AG08396 (cell line): Measurements from ENCODE around the gene GAB4.
"Not testable (repeated sequence)": the region's sequence is repeated elsewhere in the genome, so short reads cannot be mapped to it uniquely, and the experiment has no call there.

Source experiments
- DNase-seq: peaks from one replicate; pipeline ENCODE4 v3.0.0; 2012; ENCODE audit warnings: low spot score, mixed read lengths

Gene GAB4

DNA sequence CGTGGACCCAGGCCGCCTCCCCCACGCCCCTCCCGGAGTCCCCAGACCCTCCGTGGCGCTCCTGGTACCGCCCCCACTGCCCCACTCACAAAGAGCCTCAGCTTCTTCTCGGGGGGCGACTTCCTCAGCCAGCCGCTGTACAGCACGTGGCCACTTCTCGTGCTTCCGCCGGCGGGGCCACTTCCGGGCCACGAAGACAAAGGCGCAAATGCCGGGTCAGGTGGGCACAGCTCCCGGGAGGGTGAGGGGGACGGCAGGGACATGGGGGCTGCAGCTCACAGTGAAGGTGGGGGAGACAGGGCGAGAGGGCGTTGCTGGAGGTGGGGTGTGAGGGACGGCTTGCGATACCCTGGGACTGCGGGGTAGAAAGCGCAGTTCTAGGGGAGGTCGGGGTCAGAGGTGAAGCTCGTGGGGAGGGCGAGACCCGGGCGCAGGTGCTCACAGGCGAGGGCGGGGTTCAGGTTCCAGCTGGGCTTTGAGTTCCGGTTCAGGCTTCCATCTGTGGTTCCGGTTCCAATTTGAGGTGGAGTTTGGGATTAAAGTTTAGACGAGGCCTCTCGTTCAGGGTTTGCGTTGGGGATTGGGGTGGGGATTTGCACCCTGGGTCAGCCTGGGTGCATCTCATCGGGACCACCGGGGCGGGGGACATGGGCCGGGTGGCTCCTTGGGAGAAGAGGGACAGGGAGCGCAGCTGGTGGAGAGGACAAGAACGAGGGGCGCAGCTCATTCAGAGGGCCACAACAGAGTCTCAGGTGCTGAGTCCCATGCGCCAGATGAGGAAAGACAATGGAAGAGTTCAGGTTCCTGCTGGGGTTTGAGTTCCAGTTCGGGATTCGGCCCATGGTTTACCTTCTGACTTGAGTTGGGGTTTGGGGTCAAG is at the start of gene GAB4:
TSS of gene GAB4 (minus strand) at position 371 of the 880 bp plus-strand sequence. CDS start at position 263, 108 bp downstream.
- no peak for DNase-seq

DNA sequence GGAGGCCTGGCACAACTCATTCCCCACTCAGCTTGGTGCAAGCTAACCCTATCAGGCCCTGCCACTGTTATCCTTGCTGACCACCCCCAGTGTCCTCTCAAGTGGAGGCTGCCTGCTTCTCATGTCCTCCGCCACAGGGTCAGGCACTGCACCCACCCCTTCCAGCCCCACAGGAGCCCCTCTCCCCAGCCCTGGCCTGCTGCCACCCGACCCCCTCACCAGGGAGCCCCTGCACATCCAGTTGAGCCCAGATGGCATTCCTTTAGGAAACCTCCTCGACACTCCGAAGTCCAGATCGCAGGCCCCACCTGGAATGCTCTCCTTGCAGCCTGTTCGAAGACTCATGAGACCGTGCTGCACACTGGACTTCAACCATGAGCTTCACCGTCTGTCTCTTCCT is 48.8 kb upstream of the GAB4 start:
- no peak for DNase-seq

GRCh38 chr22:17056058-17056457 is 48.0 kb upstream of the GAB4 start:
- DNase-seq = no peak

DNA sequence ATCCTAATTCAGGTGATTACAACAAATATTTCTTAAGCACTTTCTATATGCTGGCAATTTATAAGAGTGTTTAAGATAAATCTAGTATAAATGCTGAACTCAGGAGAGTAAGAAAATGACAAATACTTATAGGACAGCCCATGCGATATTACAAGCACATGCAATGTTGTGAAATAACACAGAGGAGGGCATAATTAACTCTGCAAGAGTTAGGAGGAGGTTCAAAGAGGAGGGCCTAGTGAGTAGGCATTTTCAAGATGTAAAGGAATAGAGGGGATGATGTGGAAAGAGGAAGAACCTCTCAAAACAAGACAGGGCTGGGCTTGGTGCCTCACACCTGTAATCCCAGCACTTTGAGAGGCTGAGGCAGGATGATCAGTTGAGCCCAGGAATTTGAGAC is 39.6 kb upstream of the GAB4 start:
- DNase-seq = no peak

GRCh38 chr22:17046566-17047348 is 38.7 kb upstream of the GAB4 start:
- DNase-seq = no peak

DNA sequence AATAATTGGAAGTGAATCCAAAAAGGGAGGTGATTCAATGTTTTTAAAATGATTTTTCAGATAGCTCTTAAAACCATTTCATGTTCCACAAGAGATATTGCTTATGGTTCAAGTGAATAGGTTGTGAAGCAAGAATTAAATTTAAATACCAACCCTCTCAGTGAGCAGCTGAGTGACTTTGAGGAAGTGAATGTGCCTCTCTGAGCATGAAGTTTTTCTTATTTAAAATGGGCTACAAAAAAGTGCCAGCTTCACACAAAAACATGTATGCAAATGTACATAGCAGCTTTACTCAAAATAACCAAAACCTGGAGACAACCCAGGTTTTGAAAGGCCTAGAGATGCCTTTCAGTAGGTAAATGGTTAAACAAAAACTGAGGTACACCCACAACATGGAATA is 35.5 kb upstream of the GAB4 start:
- DNase-seq = no peak

DNA sequence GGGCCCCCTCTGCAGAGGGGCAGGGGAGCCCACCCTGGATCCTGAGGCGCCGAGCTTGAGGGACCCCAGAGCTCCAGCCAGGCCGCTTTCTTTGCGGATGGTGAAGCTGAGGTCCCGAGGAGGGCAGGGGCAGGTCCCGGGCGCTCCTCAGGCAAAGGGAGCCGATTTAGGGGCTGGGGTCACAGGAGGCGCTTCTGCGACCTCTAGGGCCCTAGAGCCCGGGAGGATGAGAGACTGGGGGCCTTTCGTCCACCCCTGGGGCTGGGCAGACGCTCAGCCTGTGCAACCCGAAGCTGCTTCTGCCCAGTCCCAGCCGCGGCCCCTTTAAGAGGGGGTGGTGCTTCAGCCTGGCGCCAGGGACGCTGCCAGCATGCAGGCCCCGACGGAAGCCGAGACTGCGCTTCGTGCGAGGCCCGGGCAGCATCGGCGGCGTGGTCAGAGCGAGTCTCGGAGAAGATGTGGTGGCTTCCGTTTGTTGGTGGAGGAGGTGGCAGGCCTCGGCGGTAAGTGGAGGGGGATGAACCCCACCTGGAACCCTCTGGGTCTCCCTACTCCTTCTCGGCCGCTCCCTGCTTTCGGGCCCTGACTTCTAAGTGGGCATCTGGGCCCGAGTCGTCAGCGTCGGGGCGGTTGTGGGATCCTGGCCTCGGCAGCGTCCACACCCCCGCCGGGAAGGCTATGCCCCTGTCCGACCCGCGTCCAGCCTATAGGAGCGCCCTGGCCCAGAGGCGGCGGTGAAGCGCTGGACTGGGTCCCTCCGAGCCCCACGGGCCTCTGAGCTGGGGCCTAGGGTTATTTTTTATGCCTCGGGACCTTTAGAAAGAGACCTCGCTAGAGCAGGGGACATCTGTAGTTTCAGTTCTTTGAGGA is 29.1 kb upstream of the GAB4 start:
- DNase-seq = peak; percentile 22

- DNase-seq = not testable (repeated sequence)
These were observed 28.2 kb upstream of the GAB4 start for GRCh38 chr22:17035976-17036841.

- no peak for DNase-seq
These were observed 27.2 kb upstream of the GAB4 start for GRCh38 chr22:17035246-17035645.

DNA sequence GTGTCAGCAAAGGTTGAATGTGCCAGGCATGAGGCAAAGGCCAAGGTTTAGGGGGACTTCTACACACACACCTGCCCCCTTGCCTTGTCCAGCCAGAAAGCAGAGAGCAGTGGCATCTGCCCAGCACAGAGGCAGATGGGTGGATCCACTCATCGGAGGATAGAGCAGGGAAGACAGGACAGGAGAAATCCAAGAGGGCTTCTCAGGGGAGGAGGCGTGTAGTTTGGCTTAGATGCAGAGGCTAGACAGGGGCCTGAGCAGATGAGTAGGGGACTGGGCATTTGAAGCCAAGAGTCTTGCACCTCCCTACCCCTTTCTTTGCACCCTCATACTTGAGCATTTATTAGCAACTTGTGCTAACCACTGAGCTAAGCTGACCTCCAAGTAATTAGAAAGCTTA is 26.5 kb upstream of the GAB4 start:
- DNase-seq = not testable (repeated sequence)

- not testable (repeated sequence) for DNase-seq
These were observed 24.3 kb upstream of the GAB4 start for GRCh38 chr22:17032277-17032676.

- not testable (repeated sequence) for DNase-seq
These were observed 16.4 kb upstream of the GAB4 start for GRCh38 chr22:17024380-17024779.

GRCh38 chr22:17015552-17015951 is 7.5 kb upstream of the GAB4 start:
- not testable (repeated sequence) for DNase-seq

DNA sequence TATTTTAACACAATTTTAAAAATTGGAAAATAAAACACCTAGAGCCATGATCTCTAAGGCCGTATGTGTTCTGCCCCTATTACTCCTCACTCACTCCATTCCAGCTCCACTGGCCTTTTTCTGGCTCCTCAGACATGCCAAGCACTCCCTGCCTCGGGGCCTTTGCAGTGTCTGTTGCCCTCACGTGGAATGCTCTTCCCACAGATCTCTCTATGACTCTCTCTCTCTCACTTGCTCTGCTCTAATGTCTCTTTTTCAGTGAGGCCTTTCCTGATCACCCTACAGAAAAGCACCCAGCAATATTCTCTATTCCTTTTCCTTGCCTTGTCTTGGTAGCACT is 6.0 kb upstream of the GAB4 start:
- DNase-seq = not testable (repeated sequence)

- no peak for DNase-seq
These were observed 5.5 kb upstream of the GAB4 start for GRCh38 chr22:17013396-17014100.

GRCh38 chr22:17012267-17012666 is 4.2 kb upstream of the GAB4 start:
- no peak for DNase-seq

DNA sequence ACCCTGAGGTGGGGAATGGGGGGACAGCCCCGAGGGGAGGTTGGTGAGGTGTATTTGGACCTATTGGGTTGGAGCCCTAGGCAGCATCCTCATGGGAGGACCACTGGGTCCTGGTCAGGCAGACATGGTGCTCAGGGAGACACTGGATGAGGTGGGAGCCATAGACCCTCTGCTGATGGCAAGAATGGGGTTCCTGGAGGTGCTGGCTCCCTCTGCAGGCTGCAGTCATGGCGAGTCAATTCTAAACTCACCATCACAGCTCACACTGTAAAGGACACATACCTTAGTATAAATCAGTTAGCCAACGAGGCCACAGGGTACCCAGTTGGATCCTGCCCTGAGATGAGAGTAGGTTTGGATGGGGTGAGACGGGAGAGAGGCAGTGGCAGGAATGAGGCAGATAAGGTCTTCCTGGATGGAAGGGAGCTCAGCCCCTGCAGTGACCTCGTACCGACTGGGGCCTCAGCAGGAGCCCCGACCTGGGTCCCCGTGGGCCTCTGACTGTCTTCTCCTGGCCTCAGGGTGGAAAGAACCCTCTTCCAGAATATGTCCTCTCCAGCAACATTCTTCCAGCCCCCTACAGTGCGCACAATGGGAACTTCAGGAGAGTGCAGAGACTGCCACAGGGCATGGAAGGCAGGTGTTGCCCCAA is 1.7 kb upstream of the GAB4 start:
- DNase-seq = no peak

GRCh38 chr22:17007257-17007656 is 765 bp downstream of the GAB4 start:
- no peak for DNase-seq

GRCh38 chr22:16989915-16990314 is 18.1 kb downstream of the GAB4 start:
- no peak for DNase-seq

- DNase-seq = no peak
These were observed 19.8 kb downstream of the GAB4 start for GRCh38 chr22:16988257-16988656.
